NCI-H1436 treated with DMSO at 0.1 percent for 48 hours (cell line): Measurements from ENCODE around the gene NEUROD1.

ENCODE experiments used
- DNase-seq: peaks from one replicate; lab custom pipeline; 2025; lab: John Stamatoyannopoulos, UW

The NEUROD1 gene

DNA sequence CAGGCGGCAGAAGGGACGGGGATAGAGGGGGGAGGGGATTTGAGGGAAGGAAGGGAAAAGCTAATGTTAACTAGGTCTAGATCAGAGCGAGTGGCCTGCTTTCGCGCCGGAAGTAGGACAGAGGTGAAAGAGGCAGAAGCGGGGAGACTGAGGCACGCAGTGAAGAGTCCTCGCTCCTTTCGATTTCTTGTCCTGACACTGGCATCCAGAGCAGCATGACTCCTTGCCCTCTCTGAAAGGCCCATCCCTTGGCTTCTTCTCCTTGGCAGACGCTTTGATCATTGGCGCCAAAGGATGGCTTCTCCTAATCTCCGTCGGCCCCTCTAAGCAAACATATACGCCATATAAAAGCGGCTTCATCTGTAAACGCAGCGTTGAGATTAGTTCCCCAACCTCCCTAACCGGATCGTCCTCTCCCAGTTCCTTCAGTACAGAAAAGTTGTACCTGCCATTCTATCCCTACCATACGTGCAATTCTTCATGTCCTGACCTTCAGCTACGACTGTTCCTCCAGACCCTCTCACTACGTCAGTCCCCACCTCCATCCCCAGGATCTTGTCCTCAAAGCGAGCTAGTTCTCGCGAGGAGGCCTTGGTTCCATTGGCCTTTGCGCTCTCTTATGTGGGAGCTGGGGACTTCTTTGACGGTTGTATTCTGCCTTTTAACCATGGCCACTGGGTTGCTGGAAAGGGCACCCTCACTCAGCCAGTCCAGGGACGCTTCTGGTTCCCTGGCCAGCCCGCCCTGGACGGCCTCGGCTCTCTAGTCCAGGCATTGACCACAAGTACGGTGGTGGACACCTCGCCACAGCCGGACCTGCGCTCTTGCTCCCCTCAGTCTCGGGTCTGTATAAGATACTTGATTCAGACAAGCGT, 857 bp upstream of the NEUROD1 start:
- no peak for DNase-seq

DNA sequence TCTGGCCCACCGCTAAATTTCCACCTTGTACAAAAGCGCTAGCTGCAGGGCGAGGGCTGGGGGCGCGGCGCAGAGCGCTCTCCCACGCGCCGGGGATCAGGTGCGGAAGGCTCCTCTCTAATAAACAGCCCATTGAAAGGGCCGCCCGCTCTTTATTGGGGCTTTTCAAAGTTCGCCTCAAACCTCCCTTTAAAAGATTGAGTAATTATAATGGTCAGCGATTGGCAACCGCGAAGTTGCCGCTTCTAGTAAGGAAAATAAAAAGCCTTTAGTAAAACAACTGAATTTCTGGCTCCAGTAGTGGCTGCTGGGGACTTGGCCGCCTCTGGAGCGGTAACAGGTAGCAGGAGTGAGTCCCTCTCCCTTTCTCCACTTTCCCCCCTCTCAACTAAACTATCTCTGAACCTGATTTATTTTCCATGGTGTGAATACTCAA, 755 bp downstream of the NEUROD1 start:
- DNase-seq, result no peak

DNA sequence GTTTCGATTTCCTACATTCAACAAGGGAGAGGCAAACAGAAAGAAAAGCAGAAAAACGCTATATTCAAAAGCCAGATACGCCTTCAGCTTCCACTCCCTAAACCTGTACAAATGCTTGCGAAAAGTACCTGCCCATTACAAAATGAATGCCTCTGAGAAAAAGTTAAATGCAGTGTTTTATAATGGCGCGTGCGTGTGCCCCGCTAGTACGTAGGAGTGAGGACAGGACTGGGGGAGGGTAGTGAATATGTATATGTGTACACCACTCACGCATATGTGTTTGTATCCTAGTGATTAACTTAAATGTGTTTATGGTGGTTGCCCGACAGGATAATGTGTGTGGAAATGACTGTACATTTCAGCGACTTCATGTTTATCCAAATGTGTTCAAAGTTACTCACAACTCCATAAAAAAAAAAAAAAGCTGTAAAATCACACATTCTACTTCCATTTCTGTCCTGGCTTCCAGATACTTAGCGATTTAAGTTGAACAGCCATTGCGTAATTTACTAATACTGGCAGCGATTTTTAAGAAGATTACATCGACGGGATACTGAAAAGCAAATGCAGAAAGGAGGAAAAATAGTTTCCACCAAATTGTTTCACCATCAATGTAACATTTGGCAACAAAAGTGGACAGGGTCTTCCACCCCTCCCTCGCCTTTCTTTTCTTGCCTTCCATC, 1.3 kb downstream of the NEUROD1 start:
- no peak for DNase-seq

DNA sequence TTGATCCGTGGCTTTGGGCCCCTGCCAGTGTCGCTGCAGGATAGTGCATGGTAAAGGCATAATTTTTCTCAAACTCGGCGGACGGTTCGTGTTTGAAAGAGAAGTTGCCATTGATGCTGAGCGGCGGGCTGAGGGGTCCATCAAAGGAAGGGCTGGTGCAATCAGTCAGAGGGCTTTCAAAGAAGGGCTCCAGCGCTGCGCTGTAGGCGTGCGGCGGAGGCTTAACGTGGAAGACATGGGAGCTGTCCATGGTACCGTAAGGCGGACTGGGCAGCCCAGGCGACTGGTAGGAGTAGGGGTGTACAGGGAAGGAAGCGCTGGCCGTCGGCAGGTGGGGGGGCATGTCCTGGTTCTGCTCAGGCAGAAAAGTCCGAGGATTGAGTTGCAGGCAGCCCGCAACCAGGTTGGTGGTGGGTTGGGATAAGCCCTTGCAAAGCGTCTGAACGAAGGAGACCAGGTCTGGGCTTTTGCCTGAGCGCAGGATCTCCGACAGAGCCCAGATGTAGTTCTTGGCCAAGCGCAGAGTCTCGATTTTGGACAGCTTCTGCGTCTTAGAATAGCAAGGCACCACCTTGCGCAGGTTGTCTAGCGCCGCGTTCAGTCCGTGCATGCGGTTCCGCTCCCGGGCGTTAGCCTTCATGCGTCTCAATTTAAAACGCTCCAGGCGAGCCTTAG, 2.3 kb downstream of the NEUROD1 start:
- DNase-seq, result no peak

DNA sequence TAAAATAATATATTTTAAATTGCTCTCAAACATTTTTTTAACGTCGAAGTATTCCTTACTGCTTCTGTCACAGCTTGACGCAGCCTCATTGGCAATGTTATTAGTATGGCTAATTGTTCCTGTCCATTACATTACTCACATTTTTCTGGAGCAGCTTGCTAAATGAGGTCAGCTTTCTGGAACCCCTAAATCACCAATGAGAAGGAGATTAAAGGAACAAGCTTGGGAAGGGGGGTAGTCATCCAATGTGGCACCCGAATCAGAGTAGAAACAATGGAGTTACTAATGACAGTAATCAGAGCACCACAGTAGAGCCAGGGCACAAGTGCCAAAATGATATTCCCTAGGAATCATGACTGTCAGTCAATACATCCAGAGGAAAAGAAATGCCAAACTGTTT, 5.1 kb downstream of the NEUROD1 start:
- DNase-seq, result no peak

DNA sequence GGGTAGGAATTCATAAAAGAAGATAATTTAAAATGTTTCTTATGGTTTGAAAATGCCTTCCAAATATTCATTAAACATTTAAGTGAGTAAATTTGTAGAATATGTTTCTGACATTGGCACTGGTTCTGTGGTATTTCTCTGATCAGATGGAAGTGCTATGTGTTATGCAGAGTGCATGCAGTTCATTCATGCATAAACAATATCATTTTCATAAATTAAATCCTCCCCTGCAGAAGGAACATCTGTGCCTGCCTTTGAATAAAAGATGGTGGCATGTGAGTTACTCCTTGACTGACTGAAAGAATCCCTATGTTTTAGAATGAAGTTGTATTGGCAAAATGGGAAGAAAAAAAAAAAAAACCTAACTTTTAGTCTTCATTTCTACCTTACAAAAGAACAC, 5.9 kb downstream of the NEUROD1 start:
- DNase-seq, result no peak

DNA sequence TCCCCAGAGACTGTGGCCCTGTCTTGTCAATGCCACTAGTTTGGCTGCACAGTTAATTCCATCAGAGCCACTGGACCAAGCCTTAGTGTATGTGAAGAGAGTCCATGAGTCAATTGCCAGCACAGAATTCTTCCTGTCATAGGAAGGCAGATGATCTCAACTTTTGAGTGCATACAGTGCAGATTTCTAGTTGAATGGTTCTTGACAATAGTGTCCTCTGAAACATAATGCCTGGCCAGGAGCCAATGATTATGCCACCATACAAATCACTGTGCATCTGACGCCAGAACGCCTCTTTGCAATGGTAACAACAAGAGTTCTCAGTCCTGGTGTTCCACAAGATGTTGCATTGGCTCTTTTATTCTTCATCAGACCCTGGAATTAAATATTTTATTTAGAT, 7.1 kb downstream of the NEUROD1 start:
- no peak for DNase-seq

DNA sequence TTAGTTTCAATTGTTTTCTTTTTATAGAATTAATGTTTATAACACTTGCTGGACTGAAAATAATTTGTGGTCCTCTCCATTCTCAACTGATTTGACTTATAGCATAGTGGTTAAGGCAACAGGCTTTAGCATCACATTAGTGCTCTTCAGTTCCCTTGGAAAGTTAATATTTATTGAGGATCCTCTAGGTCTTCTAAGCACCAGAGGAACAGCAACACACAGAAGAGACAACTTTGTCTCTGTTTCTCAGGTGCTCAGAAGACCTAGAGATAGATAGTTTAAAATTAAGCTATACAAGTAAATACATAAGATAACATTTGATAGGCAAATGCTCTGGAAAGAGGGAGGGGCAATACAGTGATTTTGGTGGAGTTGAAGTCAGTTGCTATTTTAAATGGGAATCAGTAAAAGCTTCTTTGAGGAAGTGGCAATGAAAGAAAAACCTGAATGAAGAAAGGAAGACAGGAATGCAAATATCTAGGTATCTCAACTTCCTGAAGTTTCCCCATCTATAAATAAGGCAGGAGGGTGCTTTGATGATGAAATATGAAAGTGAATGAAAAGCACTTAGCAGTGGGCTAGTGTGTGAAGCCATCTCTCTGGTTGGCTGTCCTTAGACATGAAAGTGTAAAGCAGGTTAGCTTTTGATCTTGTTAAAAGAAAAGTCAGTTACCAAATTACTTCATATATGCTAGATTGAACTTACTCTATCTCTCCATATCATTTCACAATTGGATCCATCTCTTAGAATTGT, 7.9 kb downstream of the NEUROD1 start:
- no peak for DNase-seq

DNA sequence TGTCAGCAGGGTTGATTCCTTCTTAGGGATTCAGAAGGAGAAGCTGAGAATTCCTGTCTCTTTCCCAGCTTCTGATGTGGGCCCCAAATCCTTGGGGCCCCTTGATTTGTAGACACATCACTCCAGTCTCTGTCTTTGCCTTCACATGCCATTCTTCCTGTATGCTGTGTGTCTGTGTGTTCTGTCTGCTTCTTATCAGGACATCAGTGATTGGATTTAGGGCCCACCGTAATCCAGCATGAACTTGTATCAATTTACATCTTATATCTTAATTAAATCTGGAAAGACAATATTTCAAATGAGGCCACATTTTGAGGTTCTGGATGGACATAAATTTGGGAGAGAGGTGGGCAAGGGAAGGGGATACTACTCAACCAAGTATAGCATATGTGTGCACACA, 9.7 kb downstream of the NEUROD1 start:
- DNase-seq, result no peak

DNA sequence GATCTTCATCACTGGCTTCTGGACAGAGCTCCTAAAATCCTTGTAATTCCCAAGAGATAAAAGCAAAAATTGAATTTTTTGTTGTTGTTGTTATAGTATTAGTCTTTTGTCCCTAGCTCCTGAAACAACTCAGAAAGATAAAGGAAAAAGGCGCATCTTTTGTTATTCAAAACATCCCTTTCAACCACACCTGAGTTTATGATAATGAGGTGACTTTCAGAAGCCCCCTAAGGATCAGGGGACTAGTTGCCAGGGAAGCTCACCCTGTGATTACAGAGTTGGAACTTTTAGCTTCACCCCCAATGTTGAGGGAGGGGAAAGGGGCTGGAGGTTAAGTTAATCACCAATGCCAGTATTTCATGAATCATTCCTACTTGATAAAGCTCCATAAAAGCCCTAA, 13.1 kb downstream of the NEUROD1 start:
- no peak for DNase-seq

DNA sequence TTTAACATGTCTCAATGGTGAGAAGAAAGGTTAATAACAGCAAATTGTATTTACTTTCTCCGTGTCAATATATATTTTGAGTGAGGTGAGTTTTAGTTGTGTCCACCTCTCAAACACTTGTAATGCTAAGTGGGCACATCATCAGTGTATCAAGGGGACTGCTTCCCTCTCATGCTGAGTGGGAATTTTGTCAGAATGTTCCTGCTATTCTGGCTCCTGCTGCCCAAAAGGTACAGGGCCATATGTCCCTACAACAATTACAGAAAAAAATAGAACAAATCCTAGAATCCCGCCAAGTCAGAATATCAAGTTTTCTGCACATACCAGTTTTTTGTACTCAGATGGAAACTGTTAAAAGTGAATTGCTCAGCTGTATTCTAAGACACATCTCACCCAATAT, 18.0 kb downstream of the NEUROD1 start:
- DNase-seq, result no peak

DNA sequence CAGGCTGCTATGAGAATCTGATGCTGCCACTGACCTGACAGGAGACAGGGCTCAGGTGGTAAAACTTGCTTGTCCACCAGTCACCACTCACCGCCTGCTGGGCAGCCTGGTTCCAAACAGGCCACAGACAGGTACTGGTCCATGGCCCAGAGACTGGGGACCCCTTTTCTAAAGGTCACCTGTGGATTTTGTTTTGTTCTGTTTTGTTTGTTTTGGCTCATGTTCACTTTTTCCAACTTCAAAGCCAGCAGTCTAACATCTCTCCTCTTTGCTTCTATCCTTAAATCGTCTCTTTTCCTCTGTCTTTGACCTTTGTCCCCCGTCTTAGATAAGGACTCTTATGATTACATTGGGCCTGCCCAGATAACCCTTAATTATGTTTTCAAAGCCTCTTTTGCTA, 20.1 kb downstream of the NEUROD1 start:
- no peak for DNase-seq

DNA sequence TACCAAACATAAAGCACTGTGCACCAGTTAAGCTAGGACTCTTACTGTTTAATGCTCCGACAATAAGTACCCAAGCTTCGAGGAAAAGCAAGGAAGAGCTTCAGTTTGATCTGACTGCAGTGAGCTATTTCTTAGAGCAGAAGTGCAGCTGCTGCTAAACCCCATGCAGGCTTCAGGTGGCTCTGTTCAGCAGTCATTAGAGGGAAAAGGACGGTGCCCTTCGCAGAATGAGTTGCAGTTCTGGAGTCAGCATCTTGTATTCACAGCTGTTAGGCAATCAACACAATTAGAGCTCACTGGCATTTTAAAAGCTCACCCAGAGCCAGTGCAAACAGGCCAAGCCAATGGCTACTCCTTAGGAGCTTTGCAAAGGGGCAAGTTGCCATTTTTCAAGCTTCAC, 21.9 kb downstream of the NEUROD1 start:
- no peak for DNase-seq

DNA sequence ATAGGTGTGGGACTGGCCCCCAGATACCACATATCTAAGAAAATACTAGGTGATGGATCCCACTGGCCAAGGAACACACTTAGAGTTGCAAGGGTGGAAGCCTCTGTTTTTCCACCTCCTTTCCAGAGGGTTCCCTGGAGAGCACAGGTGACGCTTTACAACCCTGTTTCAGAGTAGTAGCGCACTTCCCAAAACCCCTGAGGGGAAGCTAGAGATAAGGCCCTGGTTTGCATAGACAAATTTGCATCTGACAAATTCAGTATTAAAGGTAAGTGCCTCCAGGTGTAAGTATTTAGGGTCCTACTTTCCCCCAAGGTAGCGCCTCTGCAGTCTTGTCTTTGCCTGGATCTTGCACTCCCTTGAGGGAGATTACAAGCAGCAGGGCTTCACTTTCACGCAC, 22.9 kb downstream of the NEUROD1 start:
- DNase-seq, result no peak

DNA sequence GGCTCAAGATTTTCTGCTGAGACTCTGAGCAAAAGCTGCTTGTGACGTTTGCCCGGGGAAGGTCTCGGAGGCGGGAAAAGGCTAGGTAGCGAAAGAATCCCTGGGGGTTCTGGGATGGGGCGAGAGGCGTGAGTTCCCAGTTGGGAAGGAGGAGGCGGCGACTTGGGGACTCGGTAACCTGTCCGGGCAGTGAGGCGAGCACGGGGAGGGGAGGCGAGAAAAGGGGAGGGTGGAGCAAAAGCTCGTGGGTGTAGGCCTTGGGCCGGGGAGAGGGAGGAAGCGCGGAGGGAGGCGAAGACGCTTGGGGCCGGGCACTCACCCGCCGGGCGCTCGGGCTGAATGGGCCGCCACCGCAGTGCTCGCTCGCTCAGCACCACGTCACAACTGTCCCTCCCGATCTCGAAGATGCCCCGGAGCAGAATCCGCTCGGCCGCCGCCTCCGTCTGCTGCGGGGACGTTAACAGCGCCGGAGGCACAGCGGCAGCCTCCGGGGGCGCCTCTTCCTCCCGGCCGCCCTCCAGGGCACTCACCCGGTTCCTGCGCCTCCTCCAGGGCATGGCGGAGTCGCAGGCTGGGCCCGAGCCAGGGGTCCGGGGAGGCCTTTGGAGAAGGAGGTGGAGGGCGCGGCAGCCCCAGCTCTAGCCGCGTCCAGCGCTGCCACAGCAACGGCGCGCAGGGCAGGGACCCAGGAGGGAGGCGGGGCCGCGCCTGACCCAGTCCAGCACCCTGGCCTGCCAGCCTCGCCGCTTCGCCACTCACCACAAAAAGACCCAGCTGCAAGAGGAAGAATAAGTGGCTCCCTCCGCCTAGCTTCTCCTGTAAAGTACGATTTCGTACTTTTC, 23.6 kb downstream of the NEUROD1 start, which contains the start of gene CERKL:
TSS of gene CERKL (minus strand) at position 656 of the 842 bp plus-strand sequence. CDS start at position 557, 99 bp downstream.
- no peak for DNase-seq

DNA sequence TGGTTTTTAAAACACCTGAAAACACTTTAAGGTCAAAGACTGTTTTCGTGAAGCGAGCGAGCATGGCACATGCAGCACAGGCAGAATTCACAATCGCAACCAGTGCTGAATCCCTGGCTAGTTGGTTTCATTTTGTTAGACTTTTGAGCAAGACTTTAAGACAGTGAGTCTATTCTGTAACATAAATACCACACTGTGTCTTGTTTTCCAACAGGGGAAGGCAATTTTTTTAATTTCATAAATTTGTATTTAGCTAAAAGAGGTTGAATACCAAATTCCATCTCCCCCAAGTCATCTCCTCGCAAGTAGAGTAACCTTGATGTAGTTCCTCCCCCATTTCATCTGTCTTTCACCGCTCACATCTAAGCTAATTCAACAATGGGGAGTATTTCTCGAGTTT, 24.8 kb downstream of the NEUROD1 start:
- no peak for DNase-seq

DNA sequence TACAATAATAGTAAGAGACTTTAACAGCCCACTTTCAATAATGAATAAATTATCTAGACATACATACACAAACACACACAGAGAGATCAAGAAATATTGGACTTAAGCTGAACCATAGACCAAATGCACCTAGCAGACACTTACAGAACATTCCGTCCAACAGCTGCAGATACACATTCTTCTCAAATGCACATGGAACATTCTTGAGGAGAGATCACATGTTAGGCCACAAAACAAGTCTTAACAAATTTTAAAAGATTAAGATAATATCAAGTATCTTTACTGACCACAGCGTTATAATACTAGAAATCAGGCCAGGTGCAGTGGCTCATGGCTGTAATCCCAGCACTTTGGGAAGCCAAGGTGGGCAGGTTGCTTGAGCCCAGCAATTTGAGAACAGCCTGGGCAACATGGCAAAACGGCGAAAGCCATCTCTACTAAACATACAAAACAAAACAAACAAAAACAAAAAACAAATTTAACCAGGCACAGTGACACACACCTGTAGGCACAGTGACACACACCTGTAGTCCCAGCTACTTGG, 30.8 kb downstream of the NEUROD1 start:
- DNase-seq, result no peak

DNA sequence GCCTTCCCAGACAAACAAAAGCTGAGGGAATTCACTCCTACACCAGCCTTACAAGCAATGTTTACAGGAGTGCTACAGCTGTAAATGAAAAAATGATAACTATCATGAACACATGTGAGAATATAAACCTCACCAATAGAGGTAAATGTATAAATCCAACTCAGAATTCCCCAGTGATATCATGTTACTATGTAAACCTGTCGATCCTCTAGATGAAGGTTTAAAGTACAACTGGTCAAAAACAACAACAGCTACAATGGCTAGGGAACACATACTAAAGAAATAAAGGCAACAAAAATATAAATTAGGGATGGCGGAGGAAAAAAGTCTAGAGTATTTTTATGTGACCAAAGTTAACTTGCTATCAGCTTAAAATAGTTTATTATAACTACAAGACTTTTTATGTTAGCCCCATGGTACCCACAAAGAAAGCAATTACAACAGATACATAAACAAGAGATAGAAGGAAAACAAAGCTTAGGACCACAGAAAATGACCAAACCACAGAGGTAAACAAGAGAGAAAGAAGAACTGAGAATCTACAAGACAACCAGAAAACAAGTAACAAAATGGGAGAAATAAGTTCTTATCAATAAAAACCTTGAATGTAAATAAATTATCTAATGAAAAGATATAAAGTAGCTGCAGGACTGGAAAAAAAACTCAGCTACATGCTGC, 31.7 kb downstream of the NEUROD1 start:
- DNase-seq, result no peak

DNA sequence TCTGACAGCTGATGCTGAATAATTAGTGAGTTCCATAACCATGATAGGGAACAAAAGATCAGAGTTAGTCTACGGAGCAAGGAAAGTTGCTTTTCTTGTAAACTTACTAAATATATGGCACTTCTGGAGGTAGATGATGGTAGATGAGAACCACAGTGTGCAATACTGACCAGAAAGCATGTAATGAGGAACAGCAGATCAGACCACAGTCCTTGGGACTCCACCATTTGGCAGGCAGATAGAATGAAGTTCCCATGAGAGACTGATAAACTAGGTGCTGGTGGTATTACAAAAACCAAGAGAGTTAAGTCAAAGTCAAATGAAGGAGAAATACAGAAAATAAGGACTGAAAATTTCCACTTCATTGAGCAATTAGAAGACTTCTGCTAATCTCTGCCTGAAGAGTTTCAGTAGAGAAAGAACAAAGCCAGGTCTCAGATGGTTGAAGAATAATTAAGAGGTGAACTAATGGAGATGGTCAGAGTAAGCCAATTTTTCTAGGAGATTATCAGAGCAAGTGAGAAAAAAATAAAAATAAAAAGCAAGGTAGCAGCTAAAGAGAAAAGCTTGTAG, 33.8 kb downstream of the NEUROD1 start:
- DNase-seq, result no peak

DNA sequence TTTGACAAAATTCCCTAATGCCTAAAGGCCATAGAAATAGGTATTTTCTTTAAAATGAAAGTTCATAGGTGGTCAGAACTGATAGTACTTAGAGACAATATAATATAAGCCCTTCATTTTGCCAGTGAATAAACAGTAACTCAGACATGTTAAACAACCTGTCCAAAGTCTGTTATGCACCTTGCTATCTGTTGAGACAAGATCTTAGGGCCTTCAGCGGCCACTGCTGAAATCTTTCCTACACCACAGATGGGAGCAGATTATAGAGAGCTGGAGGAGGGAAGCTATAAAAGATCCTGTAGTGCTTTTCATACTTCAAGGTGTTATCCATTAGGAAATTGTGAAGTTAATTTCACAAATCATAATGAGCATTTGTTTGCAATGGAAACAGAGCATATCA, 37.2 kb downstream of the NEUROD1 start:
- DNase-seq, result no peak
